ENCODE results near the gene CABP4. TPM values are rescaled to one million over a fixed set of nuclear protein-coding genes. Genes with fewer than 3 reads are reported as not detected.
A peak's percentile ranks its signal among the peaks of the same experiment; 100 is the strongest.

Gene CABP4
- total RNA-seq, 2 donors from 2014 or later = 3.1 TPM; not detected in 1

DNA sequence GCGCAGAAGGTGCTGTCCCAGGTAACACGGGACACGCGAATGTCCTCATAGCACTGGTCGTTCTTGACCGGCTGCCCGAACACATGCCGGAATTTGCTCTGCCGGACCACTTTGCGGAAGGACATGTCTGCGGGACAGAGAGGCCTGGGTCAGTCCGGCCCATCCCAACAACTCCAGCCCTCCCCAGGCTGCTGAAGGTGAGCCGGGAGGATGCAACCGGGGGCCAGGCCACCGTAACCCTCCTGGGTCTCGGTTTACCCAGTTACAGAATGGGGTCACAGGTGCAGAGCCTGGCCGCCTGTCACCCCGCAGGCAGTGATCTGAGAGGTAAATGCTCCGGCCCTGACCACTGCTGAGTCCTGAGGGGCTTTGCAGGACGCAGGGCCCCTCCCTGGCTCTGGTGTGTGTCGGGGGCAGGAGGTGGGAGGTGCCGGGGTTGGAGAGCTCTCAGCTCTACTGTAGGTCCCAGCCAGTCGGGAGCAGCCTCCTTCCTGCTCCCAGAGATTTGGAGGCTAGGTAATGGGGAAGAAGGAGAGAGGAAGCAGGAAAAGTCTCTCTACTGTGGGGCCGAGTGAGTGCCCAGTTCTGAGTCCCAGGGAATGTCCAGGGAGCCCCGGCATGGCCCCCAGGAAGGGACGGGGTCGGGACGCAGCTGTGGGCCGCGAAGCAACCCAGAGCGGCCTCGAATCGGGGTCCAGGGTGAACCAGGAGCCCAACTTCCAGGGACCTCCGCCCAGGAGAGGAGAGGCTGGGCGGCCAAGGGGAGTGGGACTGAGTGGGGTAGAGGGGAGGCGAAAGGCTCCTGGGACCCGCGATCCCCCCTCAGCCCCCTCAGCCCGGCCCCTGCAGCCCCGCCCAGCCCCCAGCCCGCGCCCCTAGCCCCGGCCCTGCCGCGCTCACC lies 12.4 kb upstream of the CABP4 start:
- ATAC-seq (peak; percentile 8), DNase-seq (no peak)
- Histone ChIP-seq H3K27ac (peak overlapping the region; percentile 82 to 93 (median 90)), H3K36me3 (replicated peaks in 1 of 2; ENCODE audit: insufficient read depth in 1 of 2, low read depth in 2 of 2) (no peaks in the 10 kb centered on the region), H3K4me3 (peak overlapping the region; percentile 52 to 84), H3K4me1 (peaks cover 21% of the 10 kb centered on the region), H3K9me3 (no peaks in the 10 kb centered on the region), H3K27me3 (no peaks in the 10 kb centered on the region)
- WGBS, 2 donors = 31 to 52% methylated on average over 14 to 45 of the region's 45 CpGs
- no peak for TF ChIP-seq POLR2A (IDR thresholded peaks at IDR 0.05)
- TF ChIP-seq, protein P1, sequence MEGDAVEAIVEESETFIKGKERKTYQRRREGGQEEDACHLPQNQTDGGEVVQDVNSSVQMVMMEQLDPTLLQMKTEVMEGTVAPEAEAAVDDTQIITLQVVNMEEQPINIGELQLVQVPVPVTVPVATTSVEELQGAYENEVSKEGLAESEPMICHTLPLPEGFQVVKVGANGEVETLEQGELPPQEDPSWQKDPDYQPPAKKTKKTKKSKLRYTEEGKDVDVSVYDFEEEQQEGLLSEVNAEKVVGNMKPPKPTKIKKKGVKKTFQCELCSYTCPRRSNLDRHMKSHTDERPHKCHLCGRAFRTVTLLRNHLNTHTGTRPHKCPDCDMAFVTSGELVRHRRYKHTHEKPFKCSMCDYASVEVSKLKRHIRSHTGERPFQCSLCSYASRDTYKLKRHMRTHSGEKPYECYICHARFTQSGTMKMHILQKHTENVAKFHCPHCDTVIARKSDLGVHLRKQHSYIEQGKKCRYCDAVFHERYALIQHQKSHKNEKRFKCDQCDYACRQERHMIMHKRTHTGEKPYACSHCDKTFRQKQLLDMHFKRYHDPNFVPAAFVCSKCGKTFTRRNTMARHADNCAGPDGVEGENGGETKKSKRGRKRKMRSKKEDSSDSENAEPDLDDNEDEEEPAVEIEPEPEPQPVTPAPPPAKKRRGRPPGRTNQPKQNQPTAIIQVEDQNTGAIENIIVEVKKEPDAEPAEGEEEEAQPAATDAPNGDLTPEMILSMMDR (IDR thresholded peaks at IDR 0.05) = no peak
- intact Hi-C loops (cut with DNase I) = no loop called here

- intact Hi-C loops (cut with DNase I) = no loop called here
- WGBS, 2 donors = 77% methylated on average over 5 of the region's 5 CpGs
- Histone ChIP-seq H3K9me3 (no peaks in the 10 kb centered on the region), H3K4me3 (no peak overlapping the region), H3K4me1 (peaks cover 21% of the 10 kb centered on the region), H3K27ac (no peak overlapping the region), H3K27me3 (no peaks in the 10 kb centered on the region), H3K36me3 (replicated peaks in 1 of 2; ENCODE audit: insufficient read depth in 1 of 2, low read depth in 2 of 2) (no peaks in the 10 kb centered on the region)
- TF ChIP-seq, protein P1 (IDR thresholded peaks at IDR 0.05) = no peak
- TF ChIP-seq POLR2A (IDR thresholded peaks at IDR 0.05) = no peak
- no peak for ATAC-seq
- DNase-seq = no peak
These were observed 9.6 kb upstream of the CABP4 start for GRCh38 chr11:67445515-67445914.

- no peak for DNase-seq
- Histone ChIP-seq H3K9me3 (no peaks in the 10 kb centered on the region), H3K4me1 (peaks cover 18% of the 10 kb centered on the region), H3K27ac (no peak overlapping the region), H3K4me3 (no peak overlapping the region), H3K36me3 (replicated peaks in 1 of 2; ENCODE audit: insufficient read depth in 1 of 2, low read depth in 2 of 2) (no peaks in the 10 kb centered on the region), H3K27me3 (no peaks in the 10 kb centered on the region)
- TF ChIP-seq, protein P1 (IDR thresholded peaks at IDR 0.05) = no peak
- intact Hi-C loops (cut with DNase I) = no loop called here
- 87 to 91% methylated on average over 7 of the region's 7 CpGs for WGBS, 2 donors
- no peak for ATAC-seq
These were observed 6.9 kb upstream of the CABP4 start for GRCh38 chr11:67448220-67448609.

DNA sequence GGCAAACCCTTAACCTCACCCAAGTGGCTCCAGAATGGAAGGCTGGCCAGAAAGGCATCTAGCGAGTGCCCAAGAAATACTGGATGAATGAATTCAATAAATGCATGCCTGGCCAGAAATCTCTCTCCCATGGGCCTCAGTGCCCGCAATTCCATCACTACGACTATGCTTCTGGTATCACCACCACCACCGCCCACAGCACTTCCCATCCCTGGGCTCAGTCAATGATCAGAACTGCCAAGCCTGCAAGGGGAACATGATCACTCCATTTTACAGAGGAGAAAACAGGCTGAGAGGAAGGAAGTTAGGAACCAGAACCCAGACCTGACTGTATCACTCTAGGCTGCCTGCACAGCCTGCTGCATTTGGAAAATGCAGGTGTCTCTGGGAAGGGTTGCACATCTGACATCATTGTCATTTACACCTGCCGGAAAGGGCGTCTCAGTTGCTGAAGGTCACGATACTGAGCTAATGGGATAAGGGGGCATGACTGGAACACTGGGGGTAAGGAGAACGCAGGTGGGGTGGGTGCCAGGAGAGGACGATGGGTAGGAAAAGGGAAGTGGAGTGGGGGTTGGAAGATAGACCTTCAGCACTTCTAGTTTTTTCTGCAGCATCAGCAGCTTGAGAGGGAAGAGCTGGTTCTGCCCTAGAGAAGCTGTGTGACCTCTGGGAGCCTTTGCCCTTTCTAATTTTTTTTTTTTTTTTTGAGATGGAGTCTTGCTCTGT lies 5.9 kb upstream of the CABP4 start:
- H3K27ac ChIP-seq = peak overlapping the region in 1 of 4 donors; percentile 21

More for the DNA sequence above, 5.9 kb upstream of the CABP4 start:
- peaks cover 14% of the 10 kb centered on the region for H3K4me1 ChIP-seq
- H3K4me3 ChIP-seq = no peak overlapping the region
- no peaks in the 10 kb centered on the region for H3K27me3 ChIP-seq
- ATAC-seq (no peak), DNase-seq (peak in 1 of 4 donors; percentile 40)
- WGBS, 2 donors = 49 to 55% methylated on average over 9 of the region's 9 CpGs
- intact Hi-C loops (cut with DNase I) = no loop called here
- no peaks in the 10 kb centered on the region for H3K9me3 ChIP-seq
- TF ChIP-seq, protein P1 (IDR thresholded peaks at IDR 0.05) = no peak
- no peak for TF ChIP-seq POLR2A (IDR thresholded peaks at IDR 0.05)
- no peaks in the 10 kb centered on the region for H3K36me3 ChIP-seq (replicated peaks in 1 of 2; ENCODE audit: insufficient read depth in 1 of 2, low read depth in 2 of 2)
